Sciatic nerve (tissue), 2 donors: Measurements from ENCODE around the gene SNRK. TPM values are rescaled to one million over a fixed set of nuclear protein-coding genes. Genes with fewer than 3 reads are reported as not detected.

Experiments
- ATAC-seq: fragments of 200-7000 bp; cut with Tn5 transposase; one replicate; pipeline ENCODE4 v1.9.1; 2020; ENCODE audit warnings: mild to moderate bottlenecking, moderate library complexity
- DNase-seq: peaks from one replicate; pipeline ENCODE4 v3.0.0-alpha.2; 2020; ENCODE audit warnings: low spot score
- intact Hi-C: fragments of 100-400 bp; cut with DNase I; formaldehyde crosslinking; loops from one replicate; pipeline ENCODE4 v1.14.2; 2022
- total RNA-seq: library from RNA; stranded (reverse); fragmentation: NEBNext Ultra II Directional; extraction: Animal tissue kit (Norgen Biotek cat#: 25700); gene quantifications from one replicate; pipeline ENCODE4 v1.2.1, GENCODE V29; 2021
- donor health status: DM: no; HTN: no; CAD: no.
- donor health status: DM: no; HTN: no; CAD: no.

The SNRK gene
- total RNA-seq, 1 donor from 2014 or later: 127 TPM

DNA sequence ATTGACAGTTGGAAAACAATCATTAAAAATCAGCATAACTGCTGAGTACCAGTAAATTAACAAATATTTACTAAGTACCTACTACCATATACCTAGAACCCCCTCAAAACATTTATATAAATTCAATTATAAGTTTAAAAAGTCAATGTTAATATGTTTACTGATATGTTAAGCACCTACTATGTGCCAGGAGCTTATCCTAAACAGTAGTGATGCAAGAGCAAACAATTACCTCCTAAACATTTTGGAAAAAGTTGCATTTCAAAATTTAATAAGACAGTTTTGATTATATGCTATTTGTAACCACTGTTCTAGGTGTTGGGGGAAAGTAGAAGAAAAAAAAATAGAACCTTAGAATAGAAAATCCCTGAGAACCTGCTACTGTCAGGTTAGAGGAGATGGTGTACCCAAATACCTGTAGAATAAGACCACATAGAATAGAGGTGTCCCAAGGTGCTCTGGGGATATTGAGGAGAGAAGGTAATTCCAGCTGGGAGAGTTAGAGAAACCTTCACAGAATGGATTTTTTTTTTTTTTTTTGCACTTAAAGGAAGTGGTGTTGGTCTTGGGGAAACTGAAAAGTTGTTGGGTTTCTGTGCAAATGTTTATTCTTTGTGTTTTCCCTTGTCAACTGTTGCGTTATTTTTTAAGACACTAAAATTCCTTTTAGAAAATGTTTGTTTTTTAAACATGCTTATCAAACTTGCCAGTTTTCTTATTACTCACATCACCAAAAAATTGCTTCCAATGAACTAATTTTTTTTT lies 16.0 kb downstream of the SNRK start:
- DNase-seq (no peak), ATAC-seq (no peak)
- intact Hi-C loops: no loop called here

DNA sequence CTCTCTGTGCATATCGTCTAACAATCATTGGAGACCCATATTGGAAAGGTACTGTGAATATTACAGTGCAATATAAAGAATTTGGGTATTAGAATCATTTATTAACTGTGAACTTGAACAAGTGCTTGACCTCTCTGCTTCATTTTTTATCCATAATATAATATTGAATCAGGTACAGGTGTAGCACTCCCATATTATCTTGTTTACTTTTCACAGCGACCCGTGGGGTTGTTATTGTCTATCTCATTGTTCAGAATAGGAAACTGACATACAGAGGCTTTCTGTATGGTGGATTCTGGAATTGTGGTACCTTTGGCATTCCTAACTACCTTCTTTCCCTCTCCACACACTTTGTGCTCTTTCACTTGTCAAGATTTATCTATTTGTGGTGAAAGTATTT lies 17.8 kb downstream of the SNRK start:
- intact Hi-C loops: no loop called here
- ATAC-seq (no peak), DNase-seq (no peak)

DNA sequence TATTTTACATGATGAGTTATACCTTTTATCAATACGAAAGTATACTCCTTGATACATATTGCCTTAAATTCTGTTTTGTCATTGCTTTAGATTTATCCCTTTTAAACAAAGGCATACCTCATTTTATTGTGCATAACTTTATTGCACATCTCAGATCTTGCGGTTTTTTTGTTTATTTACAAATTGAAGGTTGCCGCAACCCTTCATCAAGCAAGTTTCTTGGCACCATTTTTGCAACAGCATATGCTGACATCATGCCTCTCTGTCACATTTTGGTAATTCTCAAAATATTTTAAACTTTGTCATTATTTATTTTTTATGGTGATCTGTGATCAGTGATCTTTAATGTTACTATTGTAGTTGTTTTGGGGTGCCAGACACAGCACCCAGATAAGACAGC lies 20.9 kb downstream of the SNRK start:
- intact Hi-C loops: no loop called here
- ATAC-seq: no peak

DNA sequence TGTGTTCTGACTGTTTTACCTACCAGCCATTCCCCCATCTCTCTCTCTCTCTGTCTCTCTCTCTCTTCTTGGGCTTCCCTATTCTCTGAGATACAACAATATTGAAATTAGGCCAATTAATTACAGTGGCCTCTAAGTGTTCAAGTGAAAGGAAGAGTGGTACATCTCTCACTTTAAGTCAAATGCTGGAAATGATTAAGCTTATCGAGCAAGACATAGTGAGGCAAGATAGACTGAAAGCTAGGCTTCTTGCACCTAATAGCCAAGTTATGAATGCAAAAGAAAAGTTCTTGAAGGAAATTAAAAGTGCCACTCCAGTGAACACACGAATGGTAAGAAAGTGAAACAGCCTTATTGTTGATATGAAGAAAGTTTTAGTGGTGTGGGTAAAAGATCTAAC lies 21.3 kb downstream of the SNRK start:
- ATAC-seq (no peak), DNase-seq (no peak)
- intact Hi-C loops: no loop called here

More for the DNA sequence above, 20.9 kb downstream of the SNRK start:
- no peak for DNase-seq

DNA sequence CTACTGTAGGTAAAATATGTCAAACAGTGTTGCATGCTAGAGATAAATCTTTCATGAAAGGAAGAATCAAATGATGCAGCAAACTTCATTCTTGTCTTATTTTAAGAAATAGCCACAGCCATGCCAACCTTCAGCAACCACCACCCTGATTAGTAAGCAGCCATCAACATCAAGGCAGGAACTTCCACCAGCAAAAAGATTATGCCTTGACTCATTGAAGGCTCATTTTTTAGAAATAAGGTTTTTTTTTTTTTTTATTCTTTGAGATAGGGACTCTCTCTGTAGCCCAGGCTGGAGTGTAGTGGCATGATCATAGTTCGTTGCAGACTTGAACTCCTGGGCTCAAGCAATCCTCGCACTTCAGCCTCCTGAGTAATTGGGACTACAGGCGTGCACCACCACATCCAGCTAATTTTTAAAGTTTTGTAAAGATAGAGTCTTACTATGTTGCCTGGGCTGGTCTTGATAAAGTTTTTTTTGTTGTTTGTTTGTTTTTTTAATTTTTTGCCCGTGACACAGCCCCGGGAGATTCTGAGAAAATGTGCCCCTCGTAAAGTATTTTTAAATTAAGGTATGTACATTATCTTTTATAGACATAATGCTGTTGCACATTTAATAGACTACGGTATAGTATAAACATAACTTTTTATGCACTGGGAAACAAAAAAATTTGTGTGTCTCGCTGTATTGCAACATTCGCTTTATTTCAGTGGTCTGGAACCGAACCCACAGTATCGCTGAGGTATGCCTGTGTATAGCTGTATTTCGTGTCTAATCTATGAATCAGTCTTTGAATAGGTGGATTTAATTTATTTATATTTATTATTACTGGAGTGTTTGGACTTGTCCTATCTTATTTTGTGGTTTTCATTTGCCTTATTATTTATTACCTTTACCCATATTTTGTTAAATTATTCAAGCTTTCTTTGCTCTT lies 23.3 kb downstream of the SNRK start:
- ATAC-seq: no peak
- intact Hi-C loops: no loop called here

DNA sequence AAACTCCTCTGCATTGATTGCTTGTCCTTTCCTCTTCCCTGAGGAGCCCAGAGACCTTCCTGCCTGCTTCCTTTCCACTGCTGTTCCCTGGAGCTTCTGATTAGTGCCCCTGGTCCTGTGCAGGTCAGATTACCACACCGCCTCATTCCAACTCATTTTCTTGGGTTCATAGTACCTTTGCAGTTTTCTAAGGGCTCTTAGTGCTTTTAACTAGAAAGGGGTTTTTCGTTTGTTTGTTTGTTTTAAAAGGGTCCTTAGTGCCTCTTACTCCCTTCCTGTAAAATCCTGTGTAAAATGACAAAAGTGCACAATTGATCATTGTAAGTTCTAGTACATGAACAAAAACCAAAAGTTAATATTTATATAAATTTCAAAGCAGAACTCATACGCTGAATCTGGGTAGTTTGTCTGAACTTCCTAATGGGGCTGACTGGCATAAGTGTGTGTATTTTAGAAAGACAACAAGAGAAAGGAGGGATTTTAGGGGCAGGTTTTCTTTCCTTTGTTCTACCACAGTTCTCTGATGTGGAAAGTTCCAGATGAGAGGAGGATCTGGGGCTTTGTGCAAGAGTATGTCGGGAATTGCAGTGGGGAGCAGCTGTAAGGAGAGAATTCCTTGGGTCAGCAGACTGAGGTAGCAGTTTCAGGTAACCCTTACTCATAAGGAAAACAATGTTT lies 30.6 kb downstream of the SNRK start:
- intact Hi-C loops: no loop called here
- DNase-seq (no peak), ATAC-seq (no peak)

More for the DNA sequence above, 23.3 kb downstream of the SNRK start:
- no peak for DNase-seq

DNA sequence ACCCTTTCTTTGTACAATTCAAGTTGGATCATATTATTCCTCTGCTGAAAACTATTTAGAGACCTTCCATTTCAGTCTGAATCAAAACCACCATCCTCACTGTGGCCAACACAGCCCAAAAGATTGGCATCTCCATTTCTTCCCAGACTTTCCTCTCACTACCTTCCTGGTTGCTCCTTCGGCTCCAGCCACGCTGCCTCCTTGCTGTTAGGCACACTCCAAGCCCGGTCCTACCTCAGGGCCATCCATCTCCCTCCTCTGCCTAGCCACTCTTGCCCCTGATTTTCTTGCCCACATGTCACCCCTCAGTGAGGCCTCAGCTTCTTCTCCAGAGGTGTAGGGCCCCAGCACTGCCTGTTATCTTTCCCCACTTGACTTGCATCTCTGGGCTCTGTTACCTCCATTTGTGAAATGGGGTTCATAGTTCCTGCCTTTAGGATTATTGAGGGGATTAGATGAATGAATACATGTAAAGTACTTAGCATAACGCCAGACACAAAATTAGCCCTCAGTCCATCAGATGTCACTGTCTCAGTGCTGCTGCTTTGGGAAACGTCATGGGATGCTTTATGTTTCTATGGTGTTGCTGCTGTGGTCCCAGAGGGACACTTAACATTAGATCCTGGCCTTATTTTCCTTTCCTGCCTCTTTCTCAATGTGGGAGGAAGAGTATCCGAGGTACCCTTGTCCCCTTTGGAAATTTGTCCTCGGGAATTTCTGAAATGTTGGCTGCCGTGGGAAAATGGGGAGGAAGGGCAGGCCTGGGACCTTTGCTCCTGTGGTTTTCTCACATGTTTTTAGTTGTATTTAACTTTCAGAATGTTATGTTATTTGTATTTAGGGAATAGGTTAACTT lies 31.3 kb downstream of the SNRK start:
- ATAC-seq (peak; percentile 79), DNase-seq (no peak)
- intact Hi-C loops: no loop called here

DNA sequence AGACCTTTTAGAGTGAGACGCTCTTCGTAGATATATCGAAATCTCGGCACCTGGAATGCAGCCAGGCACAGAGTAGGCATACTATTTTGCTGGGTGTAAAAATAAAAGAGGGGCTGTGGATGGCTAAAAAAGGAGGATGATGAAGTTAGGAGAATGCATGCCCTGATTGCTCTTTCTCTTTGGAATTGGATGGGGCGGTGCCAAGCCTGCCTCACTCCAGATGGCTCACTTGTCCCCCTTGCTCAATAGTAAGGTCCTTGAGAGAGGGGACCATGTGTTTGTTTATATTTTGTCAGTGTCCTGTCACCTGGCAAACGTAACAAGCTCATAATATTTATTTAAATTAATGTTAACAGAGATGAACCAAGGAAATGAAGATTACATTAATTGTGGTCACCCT lies 33.0 kb downstream of the SNRK start:
- intact Hi-C loops: no loop called here
- no peak for DNase-seq
- ATAC-seq: peak; percentile 56

DNA sequence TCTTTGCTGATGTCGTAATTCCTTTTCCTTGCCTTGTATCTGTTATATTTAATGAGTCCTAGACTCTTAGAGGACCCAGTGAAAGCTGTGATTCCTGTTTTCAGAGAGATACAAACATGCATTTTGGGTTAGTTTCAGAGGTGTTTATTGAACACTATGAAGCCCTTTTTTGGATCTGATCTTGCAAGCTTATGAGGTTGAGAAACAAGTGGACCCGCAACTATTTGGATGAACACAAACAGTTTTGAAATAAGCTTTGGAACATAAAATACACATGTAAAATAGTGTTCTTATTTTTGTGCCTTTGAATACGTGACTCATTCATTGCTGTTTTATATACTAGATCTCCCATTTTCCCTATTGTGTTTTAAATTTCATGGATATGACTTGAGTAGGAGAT lies 33.5 kb downstream of the SNRK start:
- ATAC-seq: peak; percentile 15
- intact Hi-C loops: no loop called here
- no peak for DNase-seq

DNA sequence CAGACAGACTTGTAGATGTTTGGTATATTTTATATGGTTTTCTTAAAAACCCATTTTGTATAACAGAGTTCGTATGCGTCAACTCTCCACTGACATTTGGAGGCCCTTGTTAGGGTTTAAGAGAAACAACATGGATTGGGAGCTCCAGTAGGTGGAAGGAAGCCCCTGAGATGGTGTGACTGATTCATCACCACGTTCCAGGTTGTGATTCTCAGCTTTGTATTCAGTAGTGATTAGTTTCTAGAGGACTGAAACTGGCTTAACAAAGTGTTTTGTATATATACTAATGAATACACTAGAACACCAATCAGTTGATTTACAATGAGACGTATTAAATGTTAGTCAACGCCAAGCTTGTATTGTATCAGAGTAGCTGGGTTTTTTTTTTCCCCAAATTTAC lies 33.9 kb downstream of the SNRK start:
- intact Hi-C loops: no loop called here
- no peak for ATAC-seq
- no peak for DNase-seq

DNA sequence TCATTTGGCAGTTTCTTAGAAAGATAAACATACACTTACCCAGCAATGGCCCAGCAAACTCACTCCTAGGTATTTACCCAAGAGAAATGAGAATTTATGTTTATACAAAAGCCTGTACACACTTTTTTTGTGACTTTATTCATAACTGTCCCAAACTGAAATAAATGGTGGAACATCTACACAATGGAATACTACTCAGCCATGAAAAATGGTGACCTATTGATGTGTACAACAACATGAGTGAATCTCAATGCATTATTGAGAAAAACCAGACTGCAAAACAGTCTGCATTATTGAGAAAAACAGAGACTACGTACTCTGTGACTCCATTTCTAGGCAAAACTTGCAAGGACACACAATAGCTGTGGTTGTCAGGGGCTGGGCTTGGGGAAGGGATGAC lies 37.2 kb downstream of the SNRK start:
- ATAC-seq (no peak), DNase-seq (no peak)
- intact Hi-C loops: no loop called here

DNA sequence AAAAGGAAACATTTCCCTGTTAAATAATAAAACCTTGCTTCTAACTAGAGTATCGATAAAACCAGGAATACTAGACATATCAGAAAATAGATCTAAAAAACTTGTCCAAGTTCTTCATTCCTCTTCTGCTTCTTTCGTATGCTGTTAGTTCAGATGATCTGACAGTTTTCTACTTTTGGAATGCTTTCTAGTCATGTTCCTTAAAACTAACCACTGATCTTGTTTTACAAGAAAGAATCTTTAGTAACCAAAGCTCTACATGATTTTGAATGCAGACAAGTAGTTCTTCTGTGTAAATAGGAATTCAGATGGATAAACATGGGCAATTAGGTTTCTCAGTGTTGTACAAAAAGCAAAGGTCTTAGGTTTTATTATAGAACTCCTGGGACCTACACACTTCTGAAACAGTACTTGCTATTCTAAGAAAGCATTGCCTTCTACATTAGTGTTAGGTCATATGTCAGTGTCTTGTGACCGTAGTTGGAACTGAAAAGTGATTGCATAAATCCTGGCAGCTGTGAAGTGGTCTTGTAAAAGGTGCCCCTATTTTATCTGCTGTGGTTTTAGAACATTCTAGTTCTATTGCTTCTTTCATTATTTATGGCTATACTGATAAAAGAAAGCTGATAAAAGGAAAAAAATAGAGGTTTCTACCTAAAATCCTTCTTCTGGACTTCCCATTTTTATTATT lies 40.7 kb downstream of the SNRK start:
- intact Hi-C loops: no loop called here
- ATAC-seq (peak; percentile 93), DNase-seq (no peak)

DNA sequence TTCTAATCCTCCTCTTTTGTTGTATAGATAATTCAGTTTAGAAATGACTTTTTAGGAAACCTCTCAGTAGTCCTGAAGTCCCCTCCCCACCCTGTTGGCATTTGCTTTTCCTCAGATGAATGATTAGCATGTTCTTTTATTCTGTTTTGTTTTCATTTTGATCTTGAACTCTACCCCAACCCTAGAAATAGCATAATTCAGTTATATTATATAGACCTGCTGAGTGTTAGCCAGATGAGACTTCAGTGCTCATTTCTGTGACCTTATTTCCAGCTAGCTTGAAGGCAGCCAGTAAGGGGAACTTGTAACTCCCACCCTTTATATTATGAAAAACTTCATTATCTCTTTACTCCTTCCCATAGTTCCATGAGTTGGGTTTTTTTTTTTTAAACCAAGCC lies 41.2 kb downstream of the SNRK start:
- intact Hi-C loops: no loop called here
- DNase-seq: no peak
- ATAC-seq: no peak

DNA sequence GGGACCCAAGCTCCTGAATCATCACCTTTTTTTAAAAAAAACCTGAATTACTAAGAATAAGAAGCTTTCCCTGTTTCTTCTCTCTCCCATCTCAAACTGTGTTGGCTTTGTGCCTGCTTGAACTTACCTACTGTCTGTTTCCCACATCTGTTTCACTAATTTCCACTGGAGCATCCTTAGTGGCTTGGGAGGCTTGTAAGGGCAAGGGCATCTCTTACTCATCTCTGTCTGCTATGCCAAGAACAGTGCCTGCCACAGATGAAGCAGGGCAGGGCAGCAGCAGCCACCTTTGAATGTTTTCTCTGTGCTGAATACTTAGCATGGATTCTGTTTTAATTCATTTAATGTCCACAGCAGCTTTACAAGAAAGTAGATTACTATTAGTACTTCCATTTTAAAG lies 42.3 kb downstream of the SNRK start:
- DNase-seq (no peak), ATAC-seq (no peak)
- intact Hi-C loops: no loop called here

DNA sequence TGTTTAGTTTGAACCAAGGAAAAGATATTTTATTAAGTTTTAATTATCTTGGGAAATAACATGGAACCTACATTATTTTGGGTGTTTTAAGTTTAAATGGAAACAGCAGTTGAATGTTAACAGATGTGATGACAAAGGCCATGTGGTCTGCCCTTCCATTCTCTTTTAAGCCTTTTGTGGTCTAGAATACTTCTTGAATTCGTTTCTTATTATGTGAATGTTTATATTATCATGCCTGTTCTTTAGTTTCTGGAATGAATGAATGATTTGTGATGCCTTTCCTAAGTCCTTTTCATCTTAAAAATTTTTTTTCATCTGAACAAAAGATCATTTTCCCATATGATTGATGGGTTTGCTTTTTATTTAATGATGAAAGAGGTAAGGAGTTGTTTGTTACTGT lies 44.6 kb downstream of the SNRK start:
- DNase-seq: no peak
- ATAC-seq: no peak
- intact Hi-C loops: no loop called here

DNA sequence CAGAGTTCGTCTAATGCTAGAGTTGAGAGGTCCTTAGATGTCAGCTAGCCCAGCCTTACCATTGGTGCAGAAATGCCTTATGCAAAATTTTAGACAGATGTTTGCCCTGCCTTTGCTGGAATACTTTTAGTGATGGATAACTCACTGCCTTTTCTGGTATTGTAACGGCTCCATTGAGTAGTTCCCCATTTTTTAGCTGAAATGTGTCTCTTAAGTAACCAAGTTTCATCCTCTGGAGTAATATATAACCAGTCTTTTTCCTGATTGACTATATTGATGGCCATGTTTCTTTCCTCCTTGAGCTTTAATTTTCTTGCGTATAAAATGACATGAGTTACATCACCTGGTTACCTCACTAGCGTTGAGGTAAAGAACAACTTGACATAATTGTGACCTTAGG lies 45.0 kb downstream of the SNRK start:
- intact Hi-C loops: no loop called here
- no peak for ATAC-seq
- no peak for DNase-seq

DNA sequence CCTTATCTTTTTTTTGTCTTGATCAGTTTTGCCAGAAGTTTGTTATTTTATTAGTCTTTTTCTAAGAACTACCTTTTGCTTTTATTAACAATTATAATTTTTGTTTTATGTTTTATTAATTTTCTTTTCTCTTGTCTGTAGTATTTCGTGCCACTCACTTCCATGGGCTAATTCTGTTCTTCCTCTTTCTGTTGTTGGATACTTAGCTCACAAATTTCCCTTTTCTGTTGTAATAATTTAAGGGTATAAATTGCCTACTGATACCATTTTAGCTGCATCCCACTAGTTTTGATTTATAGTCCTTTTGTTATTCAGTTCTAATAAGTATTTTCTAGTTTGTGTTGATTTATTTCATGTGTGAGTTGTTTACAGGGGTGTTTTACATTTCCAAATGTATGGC lies 48.6 kb downstream of the SNRK start:
- DNase-seq (no peak), ATAC-seq (no peak)
- intact Hi-C loops: no loop called here

DNA sequence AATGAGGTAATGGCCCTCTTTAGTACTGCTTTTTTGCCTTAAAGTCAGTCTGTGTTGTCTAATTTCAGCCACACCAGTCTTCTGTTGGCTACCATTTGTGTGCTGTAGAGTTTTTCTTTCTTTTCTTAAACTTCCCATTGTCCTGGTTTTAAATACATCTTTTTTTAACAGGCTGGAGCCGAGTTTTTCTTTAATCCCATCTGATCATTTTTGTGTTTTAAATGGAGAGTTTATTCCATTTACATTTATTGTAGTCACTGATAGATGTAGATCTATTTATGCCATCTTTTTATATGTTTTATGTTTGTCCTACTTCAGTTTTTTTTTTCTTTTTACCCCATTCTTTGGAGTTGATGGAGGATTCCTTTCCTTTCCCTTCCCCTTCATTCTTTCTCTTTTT lies 49.5 kb downstream of the SNRK start:
- intact Hi-C loops: no loop called here
- DNase-seq (no peak), ATAC-seq (no peak)
